A549 (cell line): ENCODE measurements around the gene ZNHIT2. TPM values are rescaled to one million over a fixed set of nuclear protein-coding genes. Genes with fewer than 3 reads are reported as not detected.

Experiments used
- ATOH8 ChIP-seq: fragments of 250-450 bp; sonication (Bioruptor Pico); IDR thresholded peaks from 2 replicates; pipeline ENCODE4 v1.5.0; 2020; ENCODE audit warnings: low read depth, mild to moderate bottlenecking, moderate library complexity
- BCL3 ChIP-seq: fragments of >200 bp; sonication (Bioruptor Twin); formaldehyde crosslinking; IDR thresholded peaks from 3 replicates; pipeline ENCODE4 v1.6.1; 2016
- BHLHE40 ChIP-seq: IDR thresholded peaks from 2 replicates; pipeline ENCODE4 v1.6.1; 2012; ENCODE audit warnings: low read depth, low read length, inconsistent platforms
- CBX8 ChIP-seq: fragments of 200-600 bp; sonication (generic); IDR thresholded peaks from 2 replicates; pipeline ENCODE4 v1.6.1; 2016
- CHD2 ChIP-seq: fragments of 150-350 bp; IDR thresholded peaks from 2 replicates; pipeline ENCODE4 v1.6.1; 2014; ENCODE audit warnings: low read length; ENCODE audit not compliant: partially characterized antibody
- CHD4 ChIP-seq: fragments of 200-600 bp; sonication (generic); IDR thresholded peaks from 2 replicates; pipeline ENCODE4 v1.6.1; 2016; ENCODE audit warnings: antibody characterized with exemption, mild to moderate bottlenecking, borderline replicate concordance
- EHF ChIP-seq: fragments of 250-450 bp; sonication (Bioruptor Pico); IDR thresholded peaks from 2 replicates; pipeline ENCODE4 v1.5.0; 2020; ENCODE audit warnings: mild to moderate bottlenecking
- FOSB ChIP-seq: fragments of 250-450 bp; sonication (Bioruptor Pico); IDR thresholded peaks from 2 replicates; pipeline ENCODE4 v1.5.0; 2020; ENCODE audit warnings: mild to moderate bottlenecking, moderate library complexity
- FOSL2 ChIP-seq, 2 experiments: fragments of 450-650 bp in 1 of 2; fragments of >200 bp in 1 of 2; sonication (Bioruptor Twin) in 1 of 2; formaldehyde crosslinking; IDR thresholded peaks; 2 replicates each; pipeline versions ENCODE4 v1.5.0 to v1.6.1; 2016 to 2020; ENCODE audit warnings: mild to moderate bottlenecking in 1 of 2, moderate library complexity in 1 of 2
- GATA3 ChIP-seq: IDR thresholded peaks from 2 replicates; pipeline ENCODE4 v1.6.1; 2012; ENCODE audit warnings: borderline replicate concordance
- HEYL ChIP-seq: fragments of 250-450 bp; sonication (Bioruptor Pico); IDR thresholded peaks from 2 replicates; pipeline ENCODE4 v1.8.0; 2021; ENCODE audit warnings: mild to moderate bottlenecking, moderate library complexity
- HOXB13 ChIP-seq: fragments of 250-450 bp; sonication (Bioruptor Pico); IDR thresholded peaks from 2 replicates; pipeline ENCODE4 v1.5.0; 2020; ENCODE audit warnings: low read depth, mild to moderate bottlenecking, moderate library complexity
- KDM1A ChIP-seq: fragments of 200-600 bp; sonication (generic); IDR thresholded peaks from 2 replicates; pipeline ENCODE4 v1.6.1; 2016; ENCODE audit warnings: low read depth, mild to moderate bottlenecking
- NPAS2 ChIP-seq: fragments of 250-450 bp; sonication (Bioruptor Pico); IDR thresholded peaks from 2 replicates; pipeline ENCODE4 v1.8.0; 2022; ENCODE audit warnings: mild to moderate bottlenecking, moderate library complexity, borderline replicate concordance
- NR3C1 ChIP-seq: fragments of >200 bp; sonication (Bioruptor Twin); formaldehyde crosslinking; IDR thresholded peaks from 3 replicates; pipeline ENCODE4 v1.6.1; 2017
- PBX3 ChIP-seq: IDR thresholded peaks from 2 replicates; pipeline ENCODE4 v1.6.1; 2012
- PHF8 ChIP-seq: fragments of 200-600 bp; sonication (generic); IDR thresholded peaks from 2 replicates; pipeline ENCODE4 v1.6.1; 2016; ENCODE audit warnings: low read depth, mild to moderate bottlenecking, antibody characterized with exemption, moderate library complexity, borderline replicate concordance
- POLR2AphosphoS2 ChIP-seq: conservative IDR thresholded peaks from 2 replicates; pipeline ENCODE4 v1.6.1; 2012; ENCODE audit warnings: low read length, improper control_type of control experiment, inconsistent platforms
- RFX5 ChIP-seq: fragments of 450-650 bp; IDR thresholded peaks from 2 replicates; pipeline ENCODE4 v1.7.1; 2014; ENCODE audit warnings: antibody characterized with exemption, mild to moderate bottlenecking, moderate library complexity
- SMC3 ChIP-seq: fragments of >200 bp; sonication (Bioruptor Twin); formaldehyde crosslinking; IDR thresholded peaks from 3 replicates; pipeline ENCODE4 v1.6.1; 2018; ENCODE audit warnings: inconsistent platforms
- ZSCAN20 ChIP-seq: fragments of 250-450 bp; sonication (Bioruptor Pico); IDR thresholded peaks from 2 replicates; pipeline ENCODE4 v1.8.0; 2022; ENCODE audit warnings: mild to moderate bottlenecking, moderate library complexity
- polyA plus RNA-seq, 4 experiments: library from polyadenylated mRNA; depleted of rRNA in 3 of 4; stranded (reverse); fragments of >200 nt; fragmentation: RNase III in 1 of 4; extraction: RNeasy Plus Mini Kit Qiagen cat#74134 plus additional on column Dnase treatment in 1 of 4; gene quantifications; 2 replicates in 3 of 4; 3 replicates in 1 of 4; pipeline ENCODE4 v1.2.3, GENCODE V29; 2011 to 2017
- TF ChIP-seq, protein P1 (sequence below): fragments of >200 bp; sonication (Bioruptor Twin); formaldehyde crosslinking; IDR thresholded peaks from 2 replicates; pipeline ENCODE4 v1.6.1; 2016
- TF ChIP-seq, protein P2 (sequence below): IDR thresholded peaks from 2 replicates; pipeline ENCODE4 v1.6.1; 2012; ENCODE audit warnings: low read depth, borderline replicate concordance
- TF ChIP-seq, protein P3 (sequence below): IDR thresholded peaks from 2 replicates; pipeline ENCODE4 v1.6.1; 2012
- TF ChIP-seq, protein P4 (sequence below): fragments of 450-650 bp; IDR thresholded peaks from 2 replicates; pipeline ENCODE4 v1.6.1; 2014; ENCODE audit warnings: antibody characterized with exemption

Gene ZNHIT2
- polyA plus RNA-seq, 2 of the 4 experiments (the other 2 are of a cell fraction): 5.5 to 13.5 TPM

GRCh38 chr11:65095974-65096806 lies 21.3 kb downstream of the ZNHIT2 start, which contains the start of gene VPS51 (continued):
- TF ChIP-seq ATOH8 (CRISPR knock-in tag) (no peak), BHLHE40 (no peak), FOSL2 (IDR thresholded peaks at IDR 0.05) (no peak), FOSL2 (CRISPR knock-in tag; IDR thresholded peaks at IDR 0.05) (peak; percentile 37; the same call in 1 of the 2 replicates), POLR2AphosphoS2 (no peak), FOSB (CRISPR knock-in tag) (no peak), KDM1A (no peak), BCL3 (peak; percentile 69; the same call in 2 of the 3 replicates), CHD2 (no peak), NPAS2 (no peak), PBX3 (peak; percentile 66; the same call in 1 of the 2 replicates), CBX8 (no peak), RFX5 (peak; percentile 51; the same call in 1 of the 2 replicates), CHD4 (no peak), GATA3 (peak; percentile 59; the same call in 1 of the 2 replicates), ZSCAN20 (CRISPR knock-in tag) (no peak), SMC3 (no peak), HEYL (no peak), EHF (peak; percentile 40; the same call in 1 of the 2 replicates), PHF8 (peak; percentile 97), NR3C1 (no peak), HOXB13 (peak; percentile 61; the same call in 1 of the 2 replicates)
- TF ChIP-seq, protein P1, sequence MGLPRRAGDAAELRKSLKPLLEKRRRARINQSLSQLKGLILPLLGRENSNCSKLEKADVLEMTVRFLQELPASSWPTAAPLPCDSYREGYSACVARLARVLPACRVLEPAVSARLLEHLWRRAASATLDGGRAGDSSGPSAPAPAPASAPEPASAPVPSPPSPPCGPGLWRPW: no peak
- TF ChIP-seq, protein P2, sequence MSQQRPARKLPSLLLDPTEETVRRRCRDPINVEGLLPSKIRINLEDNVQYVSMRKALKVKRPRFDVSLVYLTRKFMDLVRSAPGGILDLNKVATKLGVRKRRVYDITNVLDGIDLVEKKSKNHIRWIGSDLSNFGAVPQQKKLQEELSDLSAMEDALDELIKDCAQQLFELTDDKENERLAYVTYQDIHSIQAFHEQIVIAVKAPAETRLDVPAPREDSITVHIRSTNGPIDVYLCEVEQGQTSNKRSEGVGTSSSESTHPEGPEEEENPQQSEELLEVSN: peak; percentile 56; the same call in 1 of the 2 replicates
- TF ChIP-seq, protein P3, sequence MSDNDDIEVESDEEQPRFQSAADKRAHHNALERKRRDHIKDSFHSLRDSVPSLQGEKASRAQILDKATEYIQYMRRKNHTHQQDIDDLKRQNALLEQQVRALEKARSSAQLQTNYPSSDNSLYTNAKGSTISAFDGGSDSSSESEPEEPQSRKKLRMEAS: peak; percentile 91
- TF ChIP-seq, protein P4, sequence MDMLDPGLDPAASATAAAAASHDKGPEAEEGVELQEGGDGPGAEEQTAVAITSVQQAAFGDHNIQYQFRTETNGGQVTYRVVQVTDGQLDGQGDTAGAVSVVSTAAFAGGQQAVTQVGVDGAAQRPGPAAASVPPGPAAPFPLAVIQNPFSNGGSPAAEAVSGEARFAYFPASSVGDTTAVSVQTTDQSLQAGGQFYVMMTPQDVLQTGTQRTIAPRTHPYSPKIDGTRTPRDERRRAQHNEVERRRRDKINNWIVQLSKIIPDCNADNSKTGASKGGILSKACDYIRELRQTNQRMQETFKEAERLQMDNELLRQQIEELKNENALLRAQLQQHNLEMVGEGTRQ: no peak
